ENCODE data around the gene FARS2.

The FARS2 gene

DNA sequence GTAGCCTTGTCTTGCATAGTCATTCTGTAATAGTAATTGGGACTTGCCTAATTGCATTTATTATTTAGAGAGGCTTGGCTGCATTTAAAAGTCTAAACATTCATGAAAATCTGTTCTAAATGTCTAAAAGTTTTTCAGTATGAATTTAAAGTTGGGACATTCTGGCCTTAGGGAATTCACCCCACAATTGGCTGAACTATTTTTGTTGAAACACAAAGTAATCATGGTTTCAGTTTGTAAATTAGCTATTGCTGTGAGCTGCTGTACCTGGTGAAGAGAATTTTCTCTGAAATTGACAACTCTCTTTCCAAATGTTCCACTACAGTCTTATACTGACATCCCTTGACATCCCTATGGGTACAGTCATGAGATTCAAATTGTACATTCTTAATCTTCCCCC, 253.0 kb downstream of the FARS2 start:
- no peak for DNase-seq

DNA sequence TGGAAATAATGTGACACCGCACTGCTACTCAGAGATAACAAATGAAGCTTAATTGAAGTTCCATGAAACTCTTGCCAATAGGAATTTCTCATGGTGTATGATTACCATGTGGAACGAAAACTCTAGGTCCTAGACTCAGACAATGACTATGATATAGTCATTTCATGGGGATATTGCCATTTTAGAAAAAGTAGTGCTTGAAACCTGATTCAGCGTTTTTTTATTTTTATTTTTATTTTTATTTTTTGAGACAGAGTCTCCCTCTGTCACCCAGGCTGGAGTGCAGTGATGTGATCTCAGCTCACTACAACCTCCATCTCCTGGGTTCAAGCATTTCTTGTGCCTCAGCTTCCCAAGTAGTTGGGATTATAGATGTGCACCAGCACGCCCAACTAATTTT, 253.9 kb downstream of the FARS2 start:
- no peak for DNase-seq

DNA sequence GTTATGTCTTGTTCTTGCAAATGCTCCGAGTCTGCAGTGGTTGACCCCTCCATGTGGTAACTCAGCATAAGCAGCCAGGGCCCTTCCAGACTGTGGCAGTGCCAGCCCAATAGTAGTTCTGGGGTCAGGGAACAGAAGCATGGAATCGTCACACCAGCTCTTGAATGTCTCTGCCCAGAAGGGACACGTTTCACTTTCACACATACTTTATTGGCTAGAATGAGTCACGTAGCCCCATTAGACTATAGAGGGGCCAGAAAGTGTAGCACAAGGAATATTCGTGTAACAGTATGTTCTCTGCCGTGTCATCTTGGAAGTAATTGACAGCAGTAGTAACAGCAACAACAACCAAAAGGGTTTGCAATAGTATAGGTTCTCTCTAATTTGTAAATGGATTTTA, 254.7 kb downstream of the FARS2 start:
- no peak for DNase-seq

DNA sequence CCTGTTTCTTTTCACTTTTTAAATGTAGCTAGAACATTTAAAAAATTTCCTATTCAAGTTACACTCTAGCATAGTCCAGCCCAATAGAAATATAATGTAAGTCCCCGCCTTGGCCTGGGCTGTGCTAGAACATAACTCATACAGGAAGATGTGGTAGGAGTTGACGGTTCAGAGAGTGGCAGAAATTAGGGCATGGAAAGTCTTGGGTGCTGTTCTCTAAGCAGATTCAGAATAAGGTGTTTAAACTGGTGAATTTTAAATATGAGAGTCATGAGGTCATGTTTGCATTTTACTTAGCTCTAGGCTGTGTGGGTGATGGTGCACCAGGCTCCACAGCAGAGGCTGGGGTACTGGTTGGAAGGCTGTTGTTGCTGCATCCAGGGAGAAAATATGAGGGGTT, 256.5 kb downstream of the FARS2 start:
- DNase-seq, result no peak

DNA sequence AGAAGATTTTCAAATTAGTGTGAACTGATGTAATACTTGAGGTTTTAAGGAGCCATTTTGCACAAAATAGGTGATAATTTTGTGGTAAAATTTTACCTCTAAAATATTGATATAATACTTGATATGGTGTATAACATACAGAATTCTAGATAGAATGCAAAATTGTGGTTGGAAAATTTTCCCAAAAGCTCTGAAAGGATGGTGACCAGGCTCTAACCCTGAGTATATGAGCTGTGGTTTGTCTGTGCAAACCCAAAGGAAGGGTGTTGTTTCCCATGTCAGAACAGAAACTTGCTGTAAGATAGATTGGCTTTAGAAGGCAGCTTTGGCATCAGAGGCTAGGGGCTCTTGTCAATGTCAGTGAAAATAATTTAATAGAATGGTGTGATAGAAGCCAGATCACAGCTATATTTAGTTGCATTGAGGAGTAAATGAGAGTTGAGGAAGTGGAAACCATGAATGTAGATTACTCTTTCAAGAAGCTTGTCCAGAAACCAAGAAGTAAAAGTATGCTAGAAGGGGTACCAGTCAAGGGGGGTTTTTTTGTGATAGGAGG, 257.7 kb downstream of the FARS2 start:
- DNase-seq, result no peak

DNA sequence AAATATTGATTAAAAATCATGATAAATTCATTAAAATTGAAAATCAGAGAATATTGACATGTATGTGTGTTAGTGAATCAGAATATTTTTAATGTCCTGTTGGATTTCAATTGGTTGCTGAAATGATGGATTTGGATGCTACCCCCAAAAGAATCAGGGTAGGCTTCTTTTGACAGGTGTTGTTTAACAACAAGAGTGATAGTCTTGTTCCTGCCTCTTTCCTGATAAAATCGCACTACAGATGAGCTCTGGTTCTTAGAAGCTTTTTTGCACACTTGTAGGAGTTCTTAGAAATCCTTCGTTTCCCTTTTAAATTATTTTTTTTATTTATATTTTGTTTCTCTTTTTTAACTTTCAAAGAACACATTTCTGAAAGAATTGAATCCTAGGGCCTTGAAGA, 259.5 kb downstream of the FARS2 start:
- no peak for DNase-seq

DNA sequence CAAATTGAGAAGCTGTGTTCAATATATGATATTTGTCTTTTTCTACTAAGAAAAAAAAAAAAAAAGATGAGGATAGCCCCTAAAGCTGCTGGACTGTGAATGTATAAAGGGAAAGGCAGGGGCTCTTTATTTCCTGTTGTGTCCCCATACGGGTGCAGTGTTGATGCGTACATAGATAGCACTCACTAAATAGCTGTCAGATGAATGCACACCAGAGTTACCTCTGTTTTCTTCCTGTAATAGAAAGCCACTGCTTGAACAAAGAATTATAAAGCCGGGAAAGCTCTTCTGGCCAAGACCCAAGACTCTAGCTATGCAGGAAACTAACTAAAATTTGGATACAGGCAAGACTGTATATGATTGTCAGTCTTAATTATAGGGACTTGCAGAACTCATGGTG, 260.0 kb downstream of the FARS2 start:
- DNase-seq, result no peak

DNA sequence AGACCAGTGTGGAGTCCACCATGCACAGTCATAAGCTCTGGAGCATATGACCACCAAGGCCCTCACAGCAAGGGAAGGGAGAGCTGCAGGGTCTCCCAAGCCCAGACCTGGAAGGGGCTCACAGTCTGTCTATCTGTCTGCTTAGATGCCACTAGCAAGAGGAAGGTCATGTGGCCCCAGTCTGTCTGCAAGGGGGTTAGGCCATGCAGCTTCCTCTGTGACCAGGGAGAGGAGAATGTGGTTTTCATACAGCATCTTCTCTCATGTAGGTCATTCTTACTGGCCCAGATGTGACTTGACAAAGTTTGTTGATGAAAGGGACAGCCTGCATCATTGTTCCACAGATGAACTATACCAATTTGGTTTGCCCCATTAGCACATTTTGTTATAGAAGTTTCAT, 260.8 kb downstream of the FARS2 start:
- DNase-seq, result no peak

DNA sequence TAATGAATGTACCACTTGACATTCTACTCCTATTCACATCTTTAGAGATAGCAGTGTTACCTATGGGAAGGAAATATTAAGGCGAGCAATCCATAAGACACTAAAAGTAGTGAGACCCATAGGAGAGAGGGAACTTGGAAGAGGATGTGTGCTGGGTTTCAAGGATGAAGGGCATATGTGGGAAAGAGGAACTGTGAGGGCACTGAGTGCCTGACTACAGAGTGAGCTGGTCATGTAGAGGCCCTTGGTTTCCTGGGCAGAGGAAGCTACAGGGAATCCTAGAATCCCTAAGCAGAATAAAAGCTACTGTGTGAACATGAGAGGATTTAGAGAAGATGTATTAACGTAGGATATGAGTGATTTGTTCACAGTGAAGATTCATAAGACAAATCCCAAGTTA, 262.8 kb downstream of the FARS2 start:
- DNase-seq, result no peak

DNA sequence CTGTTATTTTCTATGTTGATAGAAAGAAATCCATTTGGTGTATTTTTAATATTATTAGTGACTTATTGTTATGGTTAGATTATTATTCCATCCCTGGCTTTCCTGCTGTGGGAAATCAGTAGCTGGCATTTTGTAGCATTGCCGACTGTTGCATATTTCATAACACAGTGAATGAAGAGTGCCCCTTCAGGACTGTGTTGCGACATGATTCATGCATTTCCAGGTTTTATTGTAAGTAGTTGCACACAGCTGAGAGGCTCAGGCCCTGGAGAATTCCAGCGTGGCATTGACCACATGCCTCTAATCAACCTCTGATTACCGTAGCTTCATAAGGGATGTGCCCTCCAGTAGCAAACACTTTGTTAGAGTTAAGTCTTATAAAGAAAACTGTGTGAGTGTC, 263.9 kb downstream of the FARS2 start:
- DNase-seq, result no peak

DNA sequence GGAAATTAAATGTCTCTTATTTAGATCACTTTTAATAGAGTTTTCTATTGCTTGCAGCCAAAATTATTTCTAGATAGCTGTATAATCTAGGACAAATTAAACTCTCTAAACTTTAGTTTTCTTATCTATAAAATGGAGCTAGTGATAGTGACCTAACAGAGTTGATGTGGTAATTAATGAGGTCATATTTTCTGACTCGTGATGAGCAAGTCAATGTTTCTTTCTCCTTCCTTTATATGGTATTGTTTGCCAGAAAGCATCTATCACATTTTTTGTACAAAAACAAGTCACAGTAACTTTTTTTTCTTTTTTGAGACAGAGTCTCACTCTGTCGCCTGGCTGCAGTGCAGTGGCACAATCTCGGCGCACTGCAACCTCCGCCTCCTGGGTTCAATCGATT, 267.7 kb downstream of the FARS2 start:
- DNase-seq, result no peak

DNA sequence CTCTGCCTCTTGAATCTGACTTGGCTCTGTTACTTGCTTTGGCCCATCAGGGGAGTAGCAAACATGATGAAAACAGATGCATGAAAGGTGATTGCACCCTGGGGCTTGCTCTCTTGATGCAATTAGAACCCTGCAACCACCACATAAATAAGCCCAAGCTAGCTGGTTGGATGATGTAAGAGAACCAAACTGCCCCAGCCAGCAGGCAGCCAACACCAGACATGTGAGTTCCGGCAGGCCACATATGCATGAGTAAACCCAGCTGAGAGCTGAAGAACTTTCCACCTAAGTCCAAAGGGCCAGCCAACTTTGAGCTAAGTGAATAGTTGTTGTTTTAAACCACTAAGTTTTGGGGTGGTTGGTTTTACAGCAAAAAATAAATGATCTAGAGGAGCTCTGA, 268.4 kb downstream of the FARS2 start:
- DNase-seq, result no peak

DNA sequence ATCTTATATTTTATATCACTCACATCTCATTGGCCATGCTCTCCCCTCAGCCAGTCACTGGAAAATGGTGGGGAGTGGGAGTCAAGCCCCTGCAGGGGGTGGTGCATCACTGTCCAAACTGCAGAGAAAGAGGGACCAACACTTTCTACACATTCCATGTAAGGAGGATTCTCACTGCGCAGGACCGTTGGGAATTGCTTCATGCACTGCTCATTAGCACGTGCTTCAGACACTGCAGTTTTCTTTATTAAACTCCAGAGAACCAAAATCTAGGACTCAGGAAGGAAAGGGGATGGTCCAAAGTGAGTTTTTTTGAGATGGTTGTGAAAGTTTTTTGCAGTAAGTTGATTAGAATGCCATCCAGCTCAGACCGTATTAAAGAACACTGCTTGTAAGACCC, 269.8 kb downstream of the FARS2 start:
- no peak for DNase-seq

DNA sequence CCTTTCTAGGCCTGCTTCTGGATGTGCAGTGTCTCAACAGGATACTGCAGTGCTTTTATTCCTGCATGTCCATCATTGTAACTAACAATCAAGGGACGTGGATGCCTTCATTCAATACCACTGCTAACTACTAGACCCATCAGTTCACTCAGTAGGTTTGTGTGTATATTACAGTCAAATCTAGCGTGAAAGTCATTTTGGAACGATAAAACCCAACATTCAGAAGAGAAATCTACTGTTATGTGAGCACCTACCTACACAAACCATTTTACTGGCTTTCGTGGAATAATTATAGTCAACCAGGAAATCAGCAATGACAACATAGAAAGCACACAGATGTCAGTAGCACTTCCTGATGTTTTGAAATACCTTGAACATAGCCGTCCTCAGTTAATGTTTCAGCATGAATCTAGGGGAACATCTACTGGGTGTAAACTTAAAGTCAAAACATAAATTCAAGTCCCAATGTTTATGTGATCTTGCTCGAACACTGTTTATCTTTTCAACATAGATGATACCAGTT, 270.6 kb downstream of the FARS2 start:
- DNase-seq, result no peak

DNA sequence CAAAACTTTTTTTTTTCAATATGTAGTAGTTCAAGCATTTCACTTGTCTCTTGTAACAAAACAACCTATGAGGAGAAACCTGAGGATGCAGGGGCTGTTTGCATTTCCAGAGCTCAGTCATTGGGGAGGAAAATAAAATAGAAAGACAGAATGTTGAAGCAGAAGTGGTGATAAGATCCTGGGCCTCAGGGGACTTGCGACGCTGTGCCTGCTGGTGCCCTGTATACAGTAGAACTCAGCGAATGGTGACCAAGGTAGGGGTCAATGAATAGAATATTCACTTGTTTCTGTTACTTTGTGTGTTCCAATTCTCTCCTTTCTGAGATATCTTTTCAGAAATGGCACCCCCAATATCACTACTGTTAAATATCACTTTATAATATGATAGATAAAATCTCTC, 271.6 kb downstream of the FARS2 start:
- no peak for DNase-seq

DNA sequence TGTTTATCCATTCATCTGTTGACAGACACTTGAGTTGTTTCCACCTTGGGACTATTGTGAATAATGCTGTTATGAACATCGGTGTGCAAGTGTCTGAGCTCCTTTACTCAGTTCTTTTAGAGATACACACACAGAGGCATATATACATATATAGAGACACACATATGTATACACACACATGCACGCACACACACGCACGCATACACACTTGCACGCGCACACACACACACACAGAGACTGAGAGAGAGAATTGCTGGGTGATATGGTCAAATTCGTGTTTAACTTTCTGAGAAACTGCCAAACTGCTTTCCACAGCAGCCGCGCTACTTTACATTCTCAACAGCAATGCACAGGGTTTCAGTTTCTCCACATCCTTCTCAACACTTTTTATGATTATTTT, 273.3 kb downstream of the FARS2 start:
- DNase-seq, result no peak

DNA sequence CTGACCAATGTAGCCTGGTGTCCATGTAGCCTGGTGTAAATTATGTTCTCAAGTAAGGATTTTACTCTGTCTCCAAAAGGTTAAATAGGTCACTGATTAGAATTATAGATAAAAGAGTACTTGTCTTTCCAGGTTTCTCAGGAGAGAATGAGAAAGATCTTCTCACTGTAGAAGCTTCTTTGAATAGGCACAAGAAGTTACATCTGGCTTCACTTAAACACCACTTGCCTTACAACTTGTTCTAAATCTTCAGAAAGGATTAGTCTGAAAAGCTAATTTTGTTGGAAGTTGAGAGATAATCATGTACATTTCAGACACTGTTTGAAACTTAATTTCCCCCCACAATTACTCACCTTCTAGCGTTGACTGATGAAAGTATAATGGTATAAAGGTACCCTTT, 275.3 kb downstream of the FARS2 start:
- no peak for DNase-seq

DNA sequence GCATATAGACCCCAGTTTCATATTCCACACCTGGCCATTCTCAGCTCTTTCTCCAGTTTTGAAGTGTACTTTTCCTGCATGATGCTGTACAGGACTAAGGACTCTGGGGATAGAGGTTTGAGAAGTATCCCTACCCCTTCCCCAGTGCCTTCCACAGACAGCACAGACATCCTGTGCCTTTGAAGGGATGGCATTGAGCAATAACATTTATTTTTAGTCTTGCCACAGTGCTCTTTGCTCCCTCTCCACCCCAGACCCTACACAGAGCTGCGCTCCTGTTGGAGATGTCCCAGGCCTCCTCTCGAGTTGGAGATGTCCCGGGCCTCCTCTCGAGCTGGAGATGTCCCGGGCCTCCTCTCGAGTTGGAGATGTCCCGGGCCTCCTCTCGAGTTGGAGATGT, 275.8 kb downstream of the FARS2 start:
- no peak for DNase-seq

DNA sequence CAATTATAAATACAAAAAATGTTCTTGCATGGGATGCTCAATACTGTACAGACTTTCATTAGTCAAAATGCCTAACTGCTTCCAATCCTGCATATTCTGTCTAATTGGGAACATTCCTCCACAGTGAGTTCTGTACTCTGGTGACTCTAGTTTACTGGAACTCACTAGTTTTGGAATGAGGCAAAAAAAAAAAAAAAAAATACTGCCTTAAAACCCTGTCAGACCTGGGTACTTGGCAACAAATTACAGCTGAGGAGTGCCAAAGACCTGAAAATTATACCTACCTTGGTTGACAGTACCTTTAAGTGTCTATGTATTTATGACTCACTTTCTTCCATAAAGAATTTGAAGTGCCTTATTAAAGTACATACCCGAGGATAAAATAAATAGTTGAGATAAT, 276.7 kb downstream of the FARS2 start:
- DNase-seq, result no peak

DNA sequence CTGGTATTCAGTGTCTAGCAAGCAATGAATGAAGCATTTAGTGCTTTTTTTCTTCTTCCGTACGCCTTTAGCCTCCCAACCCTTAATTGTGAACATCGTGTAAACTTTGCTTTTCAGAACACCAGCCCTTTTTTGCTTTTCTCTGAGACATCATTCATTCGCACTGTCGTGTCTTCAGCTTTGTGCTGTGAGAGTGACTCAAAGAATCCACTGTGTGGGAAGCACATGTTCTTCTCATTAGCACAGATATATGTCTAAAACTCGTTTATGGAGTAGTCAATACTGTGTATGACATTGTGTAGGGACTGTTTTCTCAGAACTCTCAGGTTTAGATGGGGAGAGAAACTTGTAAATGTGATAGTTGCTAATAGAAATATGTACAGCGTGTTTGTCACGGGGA, 279.1 kb downstream of the FARS2 start:
- DNase-seq, result no peak

DNA sequence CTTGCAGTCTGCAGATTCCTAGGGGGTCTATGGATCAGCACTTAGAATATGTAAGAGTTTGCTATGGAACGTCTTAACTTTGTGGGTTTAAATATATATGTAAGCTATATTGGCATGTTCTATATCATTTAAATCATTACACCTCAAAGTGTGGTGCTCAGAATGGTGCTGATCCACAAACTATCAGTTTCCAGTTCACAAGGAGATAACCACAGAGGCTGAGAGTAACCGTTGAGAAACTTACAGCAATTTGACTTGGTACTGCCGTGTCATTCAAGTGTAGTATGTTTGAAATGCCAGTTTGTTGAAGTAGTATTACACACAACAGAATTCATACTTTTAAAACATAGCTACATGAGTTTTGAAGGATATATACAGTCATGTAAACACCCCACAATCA, 279.7 kb downstream of the FARS2 start:
- no peak for DNase-seq

DNA sequence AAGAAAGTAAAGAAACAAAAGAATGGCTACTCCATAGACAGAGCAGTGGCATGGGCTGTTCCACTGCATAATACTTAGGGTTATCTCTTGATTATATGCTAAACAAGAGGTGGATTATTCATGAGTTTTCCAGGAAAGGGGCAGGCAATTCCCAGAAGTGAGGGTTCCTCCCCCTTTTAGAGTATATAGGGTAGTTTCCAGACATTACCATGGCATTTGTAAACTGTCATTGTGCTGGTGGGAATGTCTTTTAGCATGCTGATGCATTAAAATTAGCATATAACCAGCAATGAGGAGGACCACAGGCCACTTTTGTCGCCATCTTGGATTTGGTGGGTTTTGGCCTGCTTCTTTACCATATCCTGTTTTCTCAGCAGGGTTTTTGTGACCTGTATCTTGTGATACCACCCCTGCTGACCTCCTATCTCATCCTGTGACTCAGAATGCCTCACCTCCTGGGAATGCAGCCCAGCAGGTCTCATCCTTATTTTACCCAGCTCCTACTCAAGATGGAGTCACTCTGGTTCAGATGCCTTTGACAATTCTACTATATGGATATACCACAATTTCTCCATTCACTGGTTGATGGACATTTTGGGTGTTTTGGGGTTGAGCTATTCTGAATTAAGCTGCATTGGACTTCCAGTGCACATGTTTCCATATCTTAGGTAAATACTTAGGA, 280.6 kb downstream of the FARS2 start:
- DNase-seq, result no peak

DNA sequence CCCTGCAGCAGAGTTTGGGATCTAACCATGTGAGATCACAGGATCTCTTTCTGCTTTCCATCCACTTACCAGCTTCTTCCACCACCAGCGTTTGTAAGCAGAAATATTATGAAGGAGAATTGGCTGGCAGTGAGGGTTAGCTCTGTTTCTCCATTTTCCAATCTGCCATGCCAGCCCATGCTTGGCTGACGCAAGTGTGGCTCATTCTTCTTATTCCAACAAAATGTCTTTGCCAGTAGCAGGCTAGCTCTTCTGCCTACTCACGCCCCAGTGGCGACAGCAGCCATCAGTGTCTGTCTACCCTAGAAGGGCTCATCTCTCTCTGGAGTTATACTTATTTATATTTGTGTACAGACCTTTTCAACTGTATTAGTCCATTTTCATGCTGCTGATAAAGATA, 286.2 kb downstream of the FARS2 start:
- no peak for DNase-seq

DNA sequence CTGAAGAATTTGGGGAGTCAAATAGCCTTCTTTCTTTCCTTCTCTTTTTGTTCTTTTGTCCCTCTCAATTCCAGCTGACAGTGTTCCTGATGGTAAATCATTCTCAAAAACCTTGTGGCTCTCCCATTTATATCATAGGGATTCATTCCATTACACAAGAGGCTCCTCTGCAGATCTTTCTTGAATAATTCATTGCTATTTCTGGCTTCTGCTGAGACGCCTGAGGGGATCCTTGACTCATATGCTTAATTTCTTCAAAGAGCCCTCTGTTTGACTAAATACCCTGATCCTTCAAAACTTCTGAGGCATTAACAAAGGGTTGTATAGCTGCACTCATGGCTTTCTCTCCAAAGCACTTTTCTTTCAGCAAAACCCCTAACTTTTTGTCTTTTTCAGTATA, 289.3 kb downstream of the FARS2 start:
- DNase-seq, result no peak

DNA sequence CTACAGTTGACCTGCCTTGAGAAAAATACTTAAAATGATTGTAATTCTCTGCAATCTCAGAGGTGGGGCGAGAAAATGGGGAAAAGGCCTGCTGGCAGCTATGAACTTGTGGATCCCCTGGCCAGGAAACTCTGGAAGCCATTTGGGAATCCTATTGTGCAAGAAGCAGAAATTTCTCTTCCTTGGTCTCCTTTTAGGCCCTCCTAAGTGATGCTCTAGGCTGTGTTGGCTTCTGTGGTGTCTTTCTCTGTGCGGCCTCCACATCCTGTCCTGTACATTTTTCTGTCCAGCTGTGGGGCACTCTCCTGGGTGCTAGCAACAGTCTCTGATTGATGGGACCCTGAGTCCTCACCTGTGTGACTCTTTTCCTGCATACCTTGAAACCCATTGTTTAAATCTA, 290.9 kb downstream of the FARS2 start:
- DNase-seq, result no peak

Measured in NCI-H1092 treated with DMSO at 0.1 percent for 48 hours (cell line).